Neural crest cell (in vitro differentiated cells): ENCODE measurements around the gene PRRG4. TPM values are rescaled to one million over a fixed set of nuclear protein-coding genes. Genes with fewer than 3 reads are reported as not detected.
"Not testable (repeated sequence)": the region's sequence is repeated elsewhere in the genome, so short reads cannot be mapped to it uniquely, and the experiment has no call there.

Source experiments
- DNase-seq: peaks from one replicate; pipeline ENCODE4 v3.0.0; 2021; ENCODE audit warnings: low read depth, mixed read lengths, low spot score
- H3K27ac Mint-ChIP-seq: one replicate; pipeline ENCODE4 v1.8.0; 2021; ENCODE audit warnings: mild to moderate bottlenecking, mixed read lengths; ENCODE audit not compliant: unreplicated experiment
- H3K27me3 Mint-ChIP-seq: 2 replicates; pipeline ENCODE4 v1.8.0; 2021; ENCODE audit warnings: low read depth, mild to moderate bottlenecking, mixed read lengths
- H3K36me3 Mint-ChIP-seq: 2 replicates; pipeline ENCODE4 v1.8.0; 2021; ENCODE audit warnings: low read depth, mild to moderate bottlenecking, mixed read lengths
- H3K4me1 Mint-ChIP-seq: 2 replicates; pipeline ENCODE4 v1.8.0; 2021; ENCODE audit warnings: mixed read lengths
- H3K4me3 Mint-ChIP-seq: one replicate; pipeline ENCODE4 v1.8.0; 2021; ENCODE audit warnings: mild to moderate bottlenecking, mixed read lengths
- H3K9me3 Mint-ChIP-seq: 2 replicates; pipeline ENCODE4 v1.8.0; 2021; ENCODE audit warnings: mixed read lengths
- total RNA-seq: library from RNA; stranded (reverse); gene quantifications from 2 replicates; pipeline ENCODE4 v1.2.1, GENCODE V29; 2021
- TF ChIP-seq, protein P1 (sequence below): fragments of 200-600 bp; sonication (generic); conservative IDR thresholded peaks from 2 replicates; pipeline ENCODE4 v1.5.0; 2021; ENCODE audit warnings: antibody characterized with exemption, mild to moderate bottlenecking

Gene PRRG4
- total RNA-seq, 1 donor from 2014 or later, result not detected

DNA sequence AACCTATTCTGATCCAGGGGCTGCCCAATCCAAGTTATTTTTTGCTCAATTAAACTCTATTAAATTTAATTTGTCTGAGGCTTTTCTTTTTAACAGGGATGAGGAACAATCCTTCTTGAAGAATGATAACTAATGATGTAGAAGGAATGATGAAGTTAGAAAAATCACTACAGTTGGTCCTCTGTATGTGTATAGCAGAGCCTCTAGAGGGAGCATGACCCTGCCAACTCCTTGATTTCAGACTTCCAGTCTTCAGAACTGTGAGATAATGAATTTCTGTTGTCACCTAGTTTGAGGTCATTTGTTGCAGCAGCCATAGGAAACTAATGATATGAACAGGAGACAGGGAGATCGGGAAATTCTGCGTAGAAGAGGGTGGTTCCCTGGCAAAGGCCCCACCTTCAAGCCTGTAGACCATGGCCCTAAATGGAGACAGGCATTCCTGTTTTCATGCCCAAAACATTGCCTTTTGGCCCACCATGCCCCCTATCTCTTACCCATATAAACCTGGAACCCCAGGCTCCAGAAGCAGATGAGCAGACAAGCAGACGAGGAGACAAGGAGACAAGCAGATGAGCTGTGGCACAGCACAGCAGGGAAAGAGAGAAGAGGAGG, 55.1 kb downstream of the PRRG4 start:
- TF ChIP-seq, protein P1, sequence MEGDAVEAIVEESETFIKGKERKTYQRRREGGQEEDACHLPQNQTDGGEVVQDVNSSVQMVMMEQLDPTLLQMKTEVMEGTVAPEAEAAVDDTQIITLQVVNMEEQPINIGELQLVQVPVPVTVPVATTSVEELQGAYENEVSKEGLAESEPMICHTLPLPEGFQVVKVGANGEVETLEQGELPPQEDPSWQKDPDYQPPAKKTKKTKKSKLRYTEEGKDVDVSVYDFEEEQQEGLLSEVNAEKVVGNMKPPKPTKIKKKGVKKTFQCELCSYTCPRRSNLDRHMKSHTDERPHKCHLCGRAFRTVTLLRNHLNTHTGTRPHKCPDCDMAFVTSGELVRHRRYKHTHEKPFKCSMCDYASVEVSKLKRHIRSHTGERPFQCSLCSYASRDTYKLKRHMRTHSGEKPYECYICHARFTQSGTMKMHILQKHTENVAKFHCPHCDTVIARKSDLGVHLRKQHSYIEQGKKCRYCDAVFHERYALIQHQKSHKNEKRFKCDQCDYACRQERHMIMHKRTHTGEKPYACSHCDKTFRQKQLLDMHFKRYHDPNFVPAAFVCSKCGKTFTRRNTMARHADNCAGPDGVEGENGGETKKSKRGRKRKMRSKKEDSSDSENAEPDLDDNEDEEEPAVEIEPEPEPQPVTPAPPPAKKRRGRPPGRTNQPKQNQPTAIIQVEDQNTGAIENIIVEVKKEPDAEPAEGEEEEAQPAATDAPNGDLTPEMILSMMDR, result peak; percentile 57
- Mint-ChIP-seq H3K4me1 (peaks cover 13% of the 10 kb centered on the region), H3K27me3 (no peaks in the 10 kb centered on the region), H3K4me3 (peak overlapping the region; percentile 3), H3K27ac (no peak overlapping the region), H3K9me3 (no peaks in the 10 kb centered on the region), H3K36me3 (no peaks in the 10 kb centered on the region)
- DNase-seq, result no peak

DNA sequence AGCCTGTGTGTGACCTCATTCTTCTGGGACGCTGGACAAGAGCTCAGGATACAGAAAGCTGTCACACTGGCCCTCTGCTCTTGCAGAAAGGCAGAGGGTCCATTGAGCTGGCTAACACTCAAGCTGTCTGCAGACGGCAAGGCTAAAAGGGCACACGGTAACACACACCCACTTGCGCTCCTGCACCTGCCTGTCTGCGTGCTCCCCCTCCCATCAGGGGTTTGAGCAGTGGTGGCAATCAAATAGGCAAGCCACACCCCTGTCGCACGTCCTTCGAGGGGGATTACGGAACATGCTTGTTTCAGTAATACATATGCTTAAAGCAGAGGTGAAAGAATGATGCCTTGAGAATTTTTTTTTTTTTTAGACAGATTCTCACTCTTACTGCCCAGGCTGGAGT, 55.8 kb downstream of the PRRG4 start:
- no peaks in the 10 kb centered on the region for H3K9me3 Mint-ChIP-seq
- H3K27me3 Mint-ChIP-seq, result no peaks in the 10 kb centered on the region
- DNase-seq, result no peak

GRCh38 chr11:32886180-32886579, 56.5 kb downstream of the PRRG4 start:
- Mint-ChIP-seq H3K4me1 (peaks cover 17% of the 10 kb centered on the region), H3K4me3 (no peak overlapping the region), H3K27me3 (no peaks in the 10 kb centered on the region), H3K27ac (no peak overlapping the region), H3K9me3 (no peaks in the 10 kb centered on the region), H3K36me3 (no peaks in the 10 kb centered on the region)
- TF ChIP-seq, protein P1, result no peak
- no peak for DNase-seq

More for the DNA sequence above, 55.8 kb downstream of the PRRG4 start:
- Mint-ChIP-seq H3K36me3 (no peaks in the 10 kb centered on the region), H3K4me1 (peaks cover 13% of the 10 kb centered on the region), H3K27ac (no peak overlapping the region), H3K4me3 (no peak overlapping the region)
- TF ChIP-seq, protein P1, result no peak

DNA sequence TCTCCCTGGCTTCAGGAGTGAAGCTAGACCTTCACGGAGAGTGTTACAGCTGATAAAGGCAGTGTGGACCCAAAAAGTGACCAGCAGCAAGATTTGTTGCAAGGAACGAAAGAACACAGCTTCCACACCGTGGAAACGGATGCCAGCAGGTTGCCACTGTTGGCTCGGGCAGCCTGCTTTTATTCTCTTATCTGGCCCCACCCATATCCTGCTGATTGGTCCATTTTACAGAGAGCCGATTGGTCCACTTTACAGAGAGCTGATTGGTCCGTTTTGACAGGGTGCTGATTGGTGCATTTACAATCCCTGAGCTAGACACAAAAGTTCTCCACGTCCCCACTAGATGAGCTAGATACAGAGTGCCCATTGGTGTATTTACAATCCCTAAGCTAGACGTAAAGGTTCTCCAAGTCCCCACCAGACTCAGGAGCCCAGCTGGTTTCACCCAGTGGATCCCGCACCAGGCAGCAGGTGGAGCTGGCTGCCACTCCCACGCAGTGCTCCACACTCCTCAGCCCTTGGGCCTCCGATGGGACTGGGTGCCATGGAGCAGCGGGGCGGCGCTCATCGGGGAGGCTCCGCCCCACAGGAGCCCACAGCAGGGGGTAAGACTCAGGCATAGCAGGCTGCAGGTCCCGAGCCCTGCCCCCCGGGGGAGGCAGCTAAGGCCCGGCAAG, 58.1 kb downstream of the PRRG4 start:
- H3K9me3 Mint-ChIP-seq, H3K27me3 Mint-ChIP-seq, DNase-seq, H3K36me3 Mint-ChIP-seq, H3K27ac Mint-ChIP-seq: not testable (repeated sequence)
- H3K4me1 Mint-ChIP-seq, result peaks cover 28% of the 10 kb centered on the region
- H3K4me3 Mint-ChIP-seq, result peak overlapping the region; percentile 47

DNA sequence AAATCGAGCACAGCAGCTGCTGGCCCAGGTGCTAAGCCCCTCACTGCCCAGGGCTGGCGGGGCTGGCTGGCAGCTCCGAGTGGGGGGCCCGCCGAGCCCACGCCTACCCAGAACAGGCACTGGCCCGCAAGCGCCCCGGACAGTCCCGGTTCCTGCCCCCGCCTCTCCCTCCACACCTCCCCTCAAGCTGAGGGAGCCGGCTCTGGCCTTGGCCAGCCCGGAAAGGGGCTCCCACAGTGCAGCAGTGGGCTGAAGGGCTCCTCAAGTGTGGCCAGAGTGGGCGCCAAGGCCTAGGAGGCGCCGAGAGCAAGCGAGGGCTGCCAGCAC, 58.6 kb downstream of the PRRG4 start:
- H3K27ac Mint-ChIP-seq, H3K27me3 Mint-ChIP-seq, DNase-seq, H3K36me3 Mint-ChIP-seq, H3K4me3 Mint-ChIP-seq, H3K9me3 Mint-ChIP-seq: not testable (repeated sequence)
- peaks cover 28% of the 10 kb centered on the region for H3K4me1 Mint-ChIP-seq

GRCh38 chr11:32888805-32889204, 59.1 kb downstream of the PRRG4 start:
- Mint-ChIP-seq H3K4me3 (peak overlapping the region; percentile 34), H3K27me3 (no peaks in the 10 kb centered on the region), H3K9me3 (no peaks in the 10 kb centered on the region), H3K4me1 (peaks cover 28% of the 10 kb centered on the region), H3K27ac (no peak overlapping the region), H3K36me3 (no peaks in the 10 kb centered on the region)
- TF ChIP-seq, protein P1, result no peak
- no peak for DNase-seq
